OCI-LY1 (cell line): Measurements from ENCODE around the gene PUM2.

ENCODE experiments used
- EZH2 ChIP-seq: fragments of 200-600 bp; sonication (generic), shearing (Covaris generic); IDR thresholded peaks from 2 replicates; pipeline ENCODE4 v1.8.0; 2017; ENCODE audit warnings: borderline replicate concordance, mixed run types, mild to moderate bottlenecking, antibody characterized with exemption, low read length, moderate library complexity, mixed read lengths
- TF ChIP-seq, protein P1 (sequence below): fragments of 200-600 bp; sonication (generic), shearing (Covaris generic); IDR thresholded peaks from 2 replicates; pipeline ENCODE4 v1.5.1; 2017; ENCODE audit warnings: mild to moderate bottlenecking, antibody characterized with exemption, low read length, moderate library complexity, mixed read lengths

- TF ChIP-seq EZH2: no peak
- TF ChIP-seq, protein P1, sequence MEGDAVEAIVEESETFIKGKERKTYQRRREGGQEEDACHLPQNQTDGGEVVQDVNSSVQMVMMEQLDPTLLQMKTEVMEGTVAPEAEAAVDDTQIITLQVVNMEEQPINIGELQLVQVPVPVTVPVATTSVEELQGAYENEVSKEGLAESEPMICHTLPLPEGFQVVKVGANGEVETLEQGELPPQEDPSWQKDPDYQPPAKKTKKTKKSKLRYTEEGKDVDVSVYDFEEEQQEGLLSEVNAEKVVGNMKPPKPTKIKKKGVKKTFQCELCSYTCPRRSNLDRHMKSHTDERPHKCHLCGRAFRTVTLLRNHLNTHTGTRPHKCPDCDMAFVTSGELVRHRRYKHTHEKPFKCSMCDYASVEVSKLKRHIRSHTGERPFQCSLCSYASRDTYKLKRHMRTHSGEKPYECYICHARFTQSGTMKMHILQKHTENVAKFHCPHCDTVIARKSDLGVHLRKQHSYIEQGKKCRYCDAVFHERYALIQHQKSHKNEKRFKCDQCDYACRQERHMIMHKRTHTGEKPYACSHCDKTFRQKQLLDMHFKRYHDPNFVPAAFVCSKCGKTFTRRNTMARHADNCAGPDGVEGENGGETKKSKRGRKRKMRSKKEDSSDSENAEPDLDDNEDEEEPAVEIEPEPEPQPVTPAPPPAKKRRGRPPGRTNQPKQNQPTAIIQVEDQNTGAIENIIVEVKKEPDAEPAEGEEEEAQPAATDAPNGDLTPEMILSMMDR: no peak
Measured at GRCh38 chr2:20322527-20323300, 27.9 kb downstream of the PUM2 start.
